Neural progenitor cell (in vitro differentiated cells): ENCODE measurements around the gene GNAI2.

ENCODE experiments used
- CTCF ChIP-seq: fragments of 200-600 bp; sonication (generic); IDR thresholded peaks from 2 replicates; pipeline ENCODE4 v1.5.1; 2017; ENCODE audit warnings: antibody characterized with exemption, mild to moderate bottlenecking
- EZH2 ChIP-seq: fragments of 200-600 bp; sonication (generic); IDR thresholded peaks from 2 replicates; pipeline ENCODE4 v1.6.1; 2017; ENCODE audit warnings: antibody characterized with exemption, mild to moderate bottlenecking, moderate library complexity
- EZH2phosphoT487 ChIP-seq: fragments of 200-600 bp; sonication (generic); IDR thresholded peaks from 2 replicates; pipeline ENCODE4 v1.6.1; 2017; ENCODE audit warnings: antibody characterized with exemption

DNA sequence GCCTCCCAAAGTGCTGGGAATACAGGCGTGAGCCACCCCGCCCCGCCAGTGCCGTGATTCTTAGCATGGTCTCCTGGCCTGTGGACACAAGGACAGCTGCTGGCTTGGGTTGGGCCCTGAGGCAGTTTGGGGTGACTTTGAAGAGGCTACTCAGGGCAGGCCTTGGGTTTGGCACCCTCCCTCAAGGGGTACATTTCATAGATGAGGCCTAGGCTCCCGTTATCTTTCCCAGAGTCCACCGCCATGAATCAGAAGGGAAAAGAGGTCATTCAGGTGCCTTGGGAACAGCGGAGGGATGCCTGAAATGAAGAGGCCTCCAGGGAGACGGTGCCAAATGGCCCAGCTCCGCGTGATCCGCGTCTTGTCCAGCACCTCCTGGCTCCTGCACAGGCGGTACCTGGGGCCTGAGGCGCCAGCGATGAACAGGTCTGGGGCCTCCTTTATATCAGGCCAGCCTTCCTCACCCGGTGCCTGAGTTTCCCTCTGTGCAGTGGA, 9.3 kb downstream of the GNAI2 start:
- TF ChIP-seq CTCF (no peak), EZH2 (no peak), EZH2phosphoT487 (no peak)
